K562 (cell line): ENCODE results near the gene BCO1. TPM values are rescaled to one million over a fixed set of nuclear protein-coding genes. Genes with fewer than 3 reads are reported as not detected.

Experiments used
- ATAC-seq: fragments of 200-7000 bp; cut with Tn5 transposase; 3 replicates; pipeline ENCODE4 v1.9.1; 2020; ENCODE audit warnings: moderate library complexity
- BruUV-seq: library from RNA; stranded (reverse); fragments of 400-500 nt; replicated peaks from 2 replicates; lab custom pipeline; 2021; lab: Mats Ljungman, UMichigan
- CTCF ChIA-PET: fragments of 300-600 bp; formaldehyde crosslinking; extraction: SDS; loops from one replicate; lab custom pipeline; 2021; ENCODE audit warnings: low intra/inter-chr PET ratio; lab: Yijun Ruan, JAX
- POLR2A ChIA-PET: fragments of 300-600, 350-650 bp; sonication (Branson Sonifier 250); formaldehyde crosslinking; extraction: SDS; loops from one replicate; lab custom pipeline; 2021; ENCODE audit warnings: antibody characterized with exemption, inconsistent platforms; lab: Yijun Ruan, JAX
- DNase-seq, 4 experiments: peaks; one replicate each; pipeline versions ENCODE4 v3.0.0 to v3.0.0-alpha.2; 2011 to 2018; ENCODE audit warnings: low spot score in 3 of 4, mixed read lengths in 3 of 4; ENCODE audit errors: extremely low read depth in 1 of 4
- FAIRE-seq: peaks from 2 replicates; lab custom pipeline; 2011; peaks lifted over from hg19 to GRCh38; lab: Jason Lieb, UNC
- H2AFZ ChIP-seq: 2 replicates; pipeline ENCODE4 v1.6.0; 2011; ENCODE audit warnings: low read depth, low read length, control low read depth, inconsistent platforms
- H3K27ac ChIP-seq: fragments of 200-600 bp; 3 replicates; pipeline ENCODE4 v1.8.0; 2011; ENCODE audit warnings: low read depth, mild to moderate bottlenecking, control low read depth, inconsistent platforms, low read length, moderate library complexity, mixed read lengths; ENCODE audit errors: extremely low read depth
- H3K27me3 ChIP-seq, 2 experiments: fragments of 300-600 bp in 1 of 2; 2 replicates in 1 of 2; 3 replicates in 1 of 2; pipeline versions ENCODE4 v1.6.0 to v1.8.0; 2011; ENCODE audit warnings: inconsistent platforms in 2 of 2, low read length in 2 of 2, mild to moderate bottlenecking in 1 of 2, mixed read lengths in 1 of 2, moderate library complexity in 1 of 2; ENCODE audit not compliant: control insufficient read depth in 2 of 2, insufficient read depth in 2 of 2
- H3K36me3 ChIP-seq: fragments of 300-600 bp; 3 replicates; pipeline ENCODE4 v1.8.0; 2011; ENCODE audit warnings: mild to moderate bottlenecking, low read length, inconsistent platforms; ENCODE audit not compliant: control insufficient read depth, insufficient read depth
- H3K4me1 ChIP-seq, 2 experiments: fragments of 200-600 bp in 1 of 2; replicated peaks in 1 of 2; 2 replicates in 1 of 2; 3 replicates in 1 of 2; pipeline versions ENCODE4 v1.5.1 to v1.8.0; 2011; ENCODE audit warnings: inconsistent platforms in 2 of 2, low read length in 2 of 2, mild to moderate bottlenecking in 1 of 2, mixed read lengths in 1 of 2, moderate library complexity in 1 of 2; ENCODE audit not compliant: control insufficient read depth in 2 of 2, insufficient read depth in 2 of 2
- H3K4me2 ChIP-seq: 2 replicates; pipeline ENCODE4 v1.6.1; 2011; ENCODE audit warnings: low read length, control low read depth, inconsistent platforms, mixed read lengths; ENCODE audit not compliant: insufficient read depth
- H3K4me3 ChIP-seq: fragments of 200-600 bp; sonication (generic), shearing (Covaris generic); 2 replicates; pipeline ENCODE4 v1.5.1; 2016; ENCODE audit warnings: control low read depth, inconsistent platforms
- H3K79me2 ChIP-seq: fragments of 200-600 bp; 3 replicates; pipeline ENCODE4 v1.8.0; 2011; ENCODE audit warnings: low read length, inconsistent platforms; ENCODE audit not compliant: control insufficient read depth, insufficient read depth
- H3K9ac ChIP-seq, 2 experiments: 2 replicates each; pipeline versions ENCODE4 v1.6.0 to v1.6.1; 2011; ENCODE audit warnings: low read depth in 2 of 2, low read length in 2 of 2, control low read depth in 1 of 2, inconsistent platforms in 1 of 2, mild to moderate bottlenecking in 1 of 2, mixed read lengths in 1 of 2; ENCODE audit not compliant: insufficient read depth in 1 of 2
- H3K9me1 ChIP-seq: one replicate; pipeline ENCODE4 v1.6.0; 2011; ENCODE audit warnings: inconsistent platforms, mild to moderate bottlenecking, low read length, moderate library complexity; ENCODE audit not compliant: control insufficient read depth, insufficient read depth
- H3K9me3 ChIP-seq: replicated peaks from 2 replicates; pipeline ENCODE4 v1.5.1; 2011; ENCODE audit warnings: low read depth, low read length, inconsistent platforms; ENCODE audit not compliant: control insufficient read depth, insufficient read depth
- H4K20me1 ChIP-seq: replicated peaks from 2 replicates; pipeline ENCODE4 v1.6.1; 2011; ENCODE audit warnings: low read length, inconsistent platforms, mixed read lengths; ENCODE audit not compliant: control insufficient read depth, insufficient read depth
- DIDO1 ChIP-seq: fragments of 450-650 bp; IDR thresholded peaks from 2 replicates; pipeline ENCODE4 v1.6.1; 2016; ENCODE audit warnings: low read depth, missing biosample characterization, missing genetic modification characterization
- EHMT2 ChIP-seq: fragments of 450-650 bp; IDR thresholded peaks from 2 replicates; pipeline ENCODE4 v1.6.1; 2018; ENCODE audit warnings: antibody characterized with exemption
- ELF4 ChIP-seq: fragments of 450-650 bp; formaldehyde crosslinking; IDR thresholded peaks from 2 replicates; pipeline ENCODE4 v1.4.0; 2022; ENCODE audit warnings: missing genetic modification characterization
- GTF2E2 ChIP-seq: fragments of 200-800 bp; sonication (Bioruptor generic); IDR thresholded peaks from 2 replicates; pipeline ENCODE4 v1.6.1; 2016; ENCODE audit warnings: missing genetic modification characterization, missing compliant biosample characterization
- MAZ ChIP-seq, 2 experiments: fragments of 450-650 bp in 1 of 2; sonication (generic) in 1 of 2; formaldehyde crosslinking; IDR thresholded peaks in 1 of 2; conservative IDR thresholded peaks in 1 of 2; 2 replicates each; pipeline versions ENCODE4 v1.4.0 to v1.5.0; 2020; ENCODE audit warnings: mild to moderate bottlenecking in 1 of 2, missing genetic modification reagents in 1 of 2
- NFATC3 ChIP-seq: fragments of 450-650 bp; IDR thresholded peaks from 2 replicates; pipeline ENCODE4 v1.6.1; 2017; ENCODE audit warnings: mild to moderate bottlenecking
- NFYB ChIP-seq: IDR thresholded peaks from 2 replicates; pipeline ENCODE4 v1.6.1; 2011; ENCODE audit warnings: mild to moderate bottlenecking, moderate library complexity; ENCODE audit not compliant: insufficient read length; ENCODE audit errors: extremely low read depth
- NONO ChIP-seq, 2 experiments: fragments of 200-400 bp in 1 of 2; fragments of 450-650 bp in 1 of 2; formaldehyde crosslinking in 1 of 2; IDR thresholded peaks; 2 replicates each; pipeline ENCODE4 v1.6.1; 2017; ENCODE audit warnings: low read depth in 2 of 2, mild to moderate bottlenecking in 2 of 2, moderate library complexity in 2 of 2, low read length in 1 of 2
- POLR3A ChIP-seq: IDR thresholded peaks from 2 replicates; pipeline ENCODE4 v1.6.1; 2011; ENCODE audit warnings: borderline replicate concordance, mild to moderate bottlenecking, moderate library complexity; ENCODE audit not compliant: insufficient read length, insufficient read depth; ENCODE audit errors: extremely low read depth
- PRPF4 ChIP-seq: fragments of 200-400 bp; formaldehyde crosslinking; IDR thresholded peaks from one replicate; pipeline ENCODE4 v1.6.1; 2017; ENCODE audit warnings: low read length, low read depth, mild to moderate bottlenecking; ENCODE audit not compliant: insufficient read depth, poor library complexity, severe bottlenecking
- SAP30 ChIP-seq: fragments of 200-600 bp; sonication (generic); IDR thresholded peaks from 2 replicates; pipeline ENCODE4 v1.6.1; 2012; ENCODE audit warnings: borderline replicate concordance, low read depth, mild to moderate bottlenecking, moderate library complexity, low read length, control low read depth, inconsistent platforms; ENCODE audit not compliant: insufficient read depth, poor library complexity, severe bottlenecking
- SIN3A ChIP-seq, 2 experiments: fragments of 150-350 bp in 1 of 2; IDR thresholded peaks; 2 replicates each; pipeline ENCODE4 v1.6.1; 2011 to 2016; ENCODE audit warnings: borderline replicate concordance in 2 of 2, low read depth in 2 of 2, low read length in 2 of 2, mild to moderate bottlenecking in 2 of 2, moderate library complexity in 2 of 2; ENCODE audit not compliant: control insufficient read depth in 1 of 2
- SRSF9 ChIP-seq: fragments of 200-400 bp; formaldehyde crosslinking; IDR thresholded peaks from 2 replicates; pipeline ENCODE4 v1.6.1; 2017; ENCODE audit warnings: low read depth, low read length, borderline replicate concordance
- TAF7 ChIP-seq: fragments of 450-650 bp; IDR thresholded peaks from 2 replicates; pipeline ENCODE4 v1.6.1; 2016; ENCODE audit warnings: missing genetic modification characterization, missing compliant biosample characterization
- ZNF121 ChIP-seq: sonication (generic); formaldehyde crosslinking; conservative IDR thresholded peaks from 2 replicates; pipeline ENCODE4 v1.8.0; 2022; ENCODE audit warnings: missing genetic modification reagents
- ZNF274 ChIP-seq: IDR thresholded peaks from 2 replicates; pipeline ENCODE4 v1.6.1; 2011; ENCODE audit warnings: low read depth, mild to moderate bottlenecking, low read length, moderate library complexity, borderline replicate concordance
- ZNF282 ChIP-seq: sonication (generic); formaldehyde crosslinking; IDR thresholded peaks from 2 replicates; pipeline ENCODE4 v1.8.1; 2023; ENCODE audit warnings: missing genetic modification reagents
- WGBS: fragments of 100-300 bp; shearing (Covaris generic); methylation state at CpG from one replicate; pipeline ENCODE4 v1.1.6; 2016; ENCODE audit warnings: low coverage, mixed read lengths; ENCODE audit not compliant: insufficient coverage; ENCODE audit errors: missing lambda C conversion rate; 5-methylcytosine and 5-hydroxymethylcytosine counted together
- in situ Hi-C: fragments of 300-500 bp; cut with MboI; formaldehyde crosslinking; loops from 4 replicates; pipeline ENCODE4 v1.15.0; 2018; ENCODE audit warnings: inconsistent platforms, mixed read lengths
- intact Hi-C: fragments of 100-400 bp; cut with micrococcal nuclease; formaldehyde crosslinking; loops from 2 replicates; pipeline ENCODE4 v1.14.2; 2022
- polyA plus RNA-seq, 8 experiments: library from polyadenylated mRNA; depleted of rRNA in 4 of 8; stranded (reverse) in 5 of 8; unstranded in 3 of 8; fragments of >200 nt; fragmentation: Nextera tagmentation in 2 of 8; fragmentation: Illumina TruSeq in 1 of 8; extraction: Ambion mirVana in 2 of 8; extraction: Trizol in 1 of 8; gene quantifications; 2 replicates each; pipeline versions ENCODE4 v1.2.1 to v1.2.3, GENCODE V29; 2011 to 2014; ENCODE audit warnings: inconsistent platforms in 1 of 8, missing spikeins in 1 of 8
- total RNA-seq, 7 experiments: library from RNA; depleted of rRNA in 6 of 7; stranded (reverse); fragments of >200 nt in 6 of 7; fragmentation: Illumina TruSeq in 2 of 7; extraction: Trizol in 2 of 7; gene quantifications; 2 replicates each; pipeline versions ENCODE4 v1.2.1 to v1.2.3, GENCODE V29; 2011 to 2021; ENCODE audit warnings: low replicate concordance in 1 of 7
- TF ChIP-seq, protein P1 (sequence below): sonication (generic); formaldehyde crosslinking; IDR thresholded peaks from 2 replicates; pipeline ENCODE4 v1.8.0; 2022; ENCODE audit warnings: mild to moderate bottlenecking, low read depth, missing genetic modification reagents

BCO1 gene
- total and polyA plus RNA-seq, 9 of the 15 experiments (the other 6 are each of a cell fraction or from before 2014, with no cell fraction given), result not detected

DNA sequence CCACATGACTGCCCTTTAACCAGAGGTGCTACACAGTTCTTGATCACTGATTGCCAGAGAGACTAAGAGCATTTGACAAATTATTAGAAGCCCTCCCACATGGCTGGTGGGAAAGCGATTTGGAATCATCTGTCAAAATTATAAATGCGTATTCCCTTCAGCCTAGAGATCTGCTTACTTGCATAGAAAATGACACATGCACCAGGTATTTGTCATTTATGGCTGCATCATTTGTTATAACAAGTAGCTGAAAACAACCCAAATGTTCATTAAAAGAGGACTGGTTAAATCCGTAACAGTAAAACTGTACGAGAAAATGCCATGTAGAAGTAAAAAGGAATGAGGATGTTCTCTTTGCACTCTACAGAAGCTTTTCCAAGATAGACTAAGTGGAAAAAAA is 21.4 kb downstream of the BCO1 start:
- intact Hi-C loops (no loop called here), in situ Hi-C loops (no loop called here)
- H3K36me3 ChIP-seq, result no peaks in the 10 kb centered on the region
- H3K79me2 ChIP-seq, result no peaks in the 10 kb centered on the region
- ATAC-seq (no peak), DNase-seq (no peak), FAIRE-seq (no peak)
- H3K4me3 ChIP-seq, result no peak overlapping the region
- H2AFZ ChIP-seq, result no peak overlapping the region
- TF ChIP-seq PRPF4 (no peak), NFATC3 (no peak), SRSF9 (no peak), SIN3A (IDR thresholded peaks at IDR 0.05; ENCODE audit: borderline replicate concordance in 2 of 2, control insufficient read depth in 1 of 2, low read depth in 2 of 2, low read length in 2 of 2) (no peak), MAZ (CRISPR knock-in tag; conservative IDR thresholded peaks at IDR 0.05 in 1 of 2, IDR thresholded peaks at IDR 0.05 in 1 of 2) (no peak), ZNF121 (CRISPR knock-in tag) (no peak), EHMT2 (no peak), ZNF282 (CRISPR knock-in tag) (no peak), ZNF274 (no peak), TAF7 (tag) (no peak), SAP30 (no peak), NONO (IDR thresholded peaks at IDR 0.05; ENCODE audit: low read depth in 2 of 2, low read length in 1 of 2) (no peak), DIDO1 (no peak), ELF4 (no peak), GTF2E2 (tag) (no peak), NFYB (no peak), POLR3A (no peak)
- TF ChIP-seq, protein P1, sequence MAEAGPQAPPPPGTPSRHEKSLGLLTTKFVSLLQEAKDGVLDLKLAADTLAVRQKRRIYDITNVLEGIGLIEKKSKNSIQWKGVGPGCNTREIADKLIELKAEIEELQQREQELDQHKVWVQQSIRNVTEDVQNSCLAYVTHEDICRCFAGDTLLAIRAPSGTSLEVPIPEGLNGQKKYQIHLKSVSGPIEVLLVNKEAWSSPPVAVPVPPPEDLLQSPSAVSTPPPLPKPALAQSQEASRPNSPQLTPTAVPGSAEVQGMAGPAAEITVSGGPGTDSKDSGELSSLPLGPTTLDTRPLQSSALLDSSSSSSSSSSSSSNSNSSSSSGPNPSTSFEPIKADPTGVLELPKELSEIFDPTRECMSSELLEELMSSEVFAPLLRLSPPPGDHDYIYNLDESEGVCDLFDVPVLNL (CRISPR knock-in tag), result no peak
- no TSS peak for BruUV-seq
- H3K4me1 ChIP-seq, result no peaks in the 10 kb centered on the region; a peak in 1 of 5 replicates
- H3K9me3 ChIP-seq, result no peaks in the 10 kb centered on the region; the same call in 1 of the 2 replicates
- ChIA-PET CTCF (no interaction called here), POLR2A (no interaction called here)
- H3K27ac ChIP-seq, result no peak overlapping the region
- H3K4me2 ChIP-seq, result no peak overlapping the region
- H3K9me1 ChIP-seq, result no peaks in the 10 kb centered on the region
- H3K27me3 ChIP-seq, result peaks cover 36 to 44% of the 10 kb centered on the region in 2 experiments
- no peak overlapping the region for H3K9ac ChIP-seq
- no peaks in the 10 kb centered on the region for H4K20me1 ChIP-seq
- 0% methylated on average over 4 of the region's 4 CpGs for WGBS
